H1 (cell line): ENCODE results near the gene SERGEF. TPM values are rescaled to one million over a fixed set of nuclear protein-coding genes. Genes with fewer than 3 reads are reported as not detected.

Experiments
- CTCF ChIA-PET: fragments of 300-600 bp; sonication (Branson Sonifier 250); formaldehyde crosslinking; loops from one replicate; lab custom pipeline; 2021; ENCODE audit not compliant: partially characterized antibody; lab: Charles Lee
- POLR2A ChIA-PET: fragments of 300-600 bp; sonication (Branson Sonifier 250); formaldehyde crosslinking; loops from one replicate; lab custom pipeline; 2021; ENCODE audit warnings: inconsistent platforms; ENCODE audit not compliant: partially characterized antibody; lab: Charles Lee
- DNase-seq, 2 experiments: peaks; one replicate each; pipeline versions ENCODE4 v3.0.0 to v3.0.0-alpha.2; 2010 to 2022; ENCODE audit warnings: low spot score in 2 of 2, low read depth in 1 of 2, mixed read lengths in 1 of 2
- FAIRE-seq: peaks from 2 replicates; lab custom pipeline; 2011; peaks lifted over from hg19 to GRCh38; lab: Jason Lieb, UNC
- H2AFZ ChIP-seq: 2 replicates; pipeline ENCODE4 v1.8.1; 2012; ENCODE audit warnings: low read length, inconsistent platforms
- H2AK5ac ChIP-seq: 2 replicates; pipeline ENCODE4 v1.6.1; 2013; ENCODE audit warnings: low read depth, low read length
- H2BK120ac ChIP-seq: replicated peaks from 2 replicates; pipeline ENCODE3; 2013; ENCODE audit warnings: low read depth, low read length, inconsistent platforms
- H2BK12ac ChIP-seq: 2 replicates; pipeline ENCODE4 v1.6.1; 2013; ENCODE audit warnings: low read depth, low read length
- H2BK15ac ChIP-seq: 2 replicates; pipeline ENCODE4 v1.6.1; 2013; ENCODE audit warnings: low read length
- H2BK20ac ChIP-seq: 2 replicates; pipeline ENCODE4 v1.6.1; 2013; ENCODE audit warnings: low read length
- H2BK5ac ChIP-seq: 2 replicates; pipeline ENCODE4 v1.6.1; 2013; ENCODE audit warnings: low read depth, low read length
- H3K14ac ChIP-seq: 2 replicates; pipeline ENCODE4 v1.6.1; 2013; ENCODE audit warnings: inconsistent platforms; ENCODE audit not compliant: insufficient read length
- H3K18ac ChIP-seq: 2 replicates; pipeline ENCODE4 v1.6.1; 2013; ENCODE audit warnings: low read length; ENCODE audit errors: extremely low read depth
- H3K23ac ChIP-seq: 2 replicates; pipeline ENCODE4 v1.6.1; 2013; ENCODE audit warnings: inconsistent platforms; ENCODE audit not compliant: insufficient read length
- H3K23me2 ChIP-seq: 2 replicates; pipeline ENCODE4 v1.6.1; 2013; ENCODE audit warnings: low read depth, low read length
- H3K27ac ChIP-seq: 2 replicates; pipeline ENCODE4 v1.6.1; 2011; ENCODE audit warnings: low read depth, low read length, inconsistent platforms
- H3K27me3 ChIP-seq, 4 experiments: replicated peaks in 1 of 4; 1 replicate in 1 of 4; 2 replicates in 3 of 4; pipeline versions ENCODE4 v1.6.1 to v1.8.1; 2011 to 2013; ENCODE audit warnings: low read length in 3 of 4, mild to moderate bottlenecking in 3 of 4, inconsistent platforms in 2 of 4, mixed read lengths in 2 of 4, moderate library complexity in 1 of 4; ENCODE audit not compliant: control insufficient read depth in 3 of 4, insufficient read depth in 3 of 4; ENCODE audit errors: extremely low read depth in 1 of 4
- H3K36me3 ChIP-seq, 4 experiments: 2 replicates each; pipeline versions ENCODE4 v1.6.1 to v1.8.1; 2011 to 2013; ENCODE audit warnings: mild to moderate bottlenecking in 4 of 4, low read length in 3 of 4, moderate library complexity in 2 of 4, control low read depth in 1 of 4, inconsistent platforms in 1 of 4; ENCODE audit not compliant: insufficient read depth in 4 of 4, control insufficient read depth in 2 of 4
- H3K4ac ChIP-seq: replicated peaks from 2 replicates; pipeline ENCODE3; 2013; ENCODE audit warnings: low read length, low read depth, mixed read lengths, inconsistent platforms; ENCODE audit not compliant: insufficient read length
- H3K4me1 ChIP-seq, 4 experiments: replicated peaks in 1 of 4; 1 replicate in 1 of 4; 2 replicates in 3 of 4; pipeline versions ENCODE4 v1.6.1 to v1.8.1; 2011 to 2013; ENCODE audit warnings: low read length in 3 of 4, inconsistent platforms in 2 of 4, mixed read lengths in 1 of 4; ENCODE audit not compliant: insufficient read depth in 4 of 4, control insufficient read depth in 3 of 4
- H3K4me2 ChIP-seq, 2 experiments: 2 replicates each; pipeline versions ENCODE4 v1.6.1 to v1.8.1; 2011 to 2013; ENCODE audit warnings: low read depth in 2 of 2, low read length in 2 of 2, control low read depth in 1 of 2, inconsistent platforms in 1 of 2, mild to moderate bottlenecking in 1 of 2; ENCODE audit not compliant: insufficient read depth in 1 of 2
- H3K4me3 ChIP-seq, 4 experiments: fragments of 200-600, 300-600 bp in 1 of 4; sonication (generic), shearing (Covaris generic), sonication (Bioruptor Twin) in 1 of 4; 2 replicates each; pipeline versions ENCODE4 v1.5.1 to v1.8.1; 2011 to 2016; ENCODE audit warnings: low read length in 4 of 4, low read depth in 3 of 4, control low read depth in 2 of 4, inconsistent platforms in 2 of 4, mild to moderate bottlenecking in 2 of 4, mixed read lengths in 1 of 4, moderate library complexity in 1 of 4; ENCODE audit not compliant: insufficient read depth in 2 of 4; ENCODE audit errors: extremely low read depth in 1 of 4
- H3K56ac ChIP-seq: replicated peaks from 2 replicates; pipeline ENCODE3; 2013; ENCODE audit warnings: low read depth, mild to moderate bottlenecking, mixed read lengths, low read length, inconsistent platforms; ENCODE audit not compliant: insufficient read length
- H3K79me1 ChIP-seq: 2 replicates; pipeline ENCODE4 v1.6.1; 2013; ENCODE audit warnings: low read depth, low read length, control low read depth
- H3K79me2 ChIP-seq, 2 experiments: 2 replicates each; pipeline versions ENCODE4 v1.6.1 to v1.8.1; 2012 to 2013; ENCODE audit warnings: low read length in 2 of 2, mild to moderate bottlenecking in 2 of 2, inconsistent platforms in 1 of 2; ENCODE audit not compliant: insufficient read depth in 2 of 2, control insufficient read depth in 1 of 2
- H3K9ac ChIP-seq, 4 experiments: replicated peaks in 1 of 4; 1 replicate in 1 of 4; 2 replicates in 3 of 4; pipeline versions ENCODE4 v1.6.1 to v1.8.1; 2011 to 2013; ENCODE audit warnings: low read depth in 3 of 4, low read length in 3 of 4, control low read depth in 2 of 4, mild to moderate bottlenecking in 2 of 4, moderate library complexity in 2 of 4, inconsistent platforms in 1 of 4; ENCODE audit errors: extremely low read depth in 1 of 4
- H3K9me3 ChIP-seq, 2 experiments: 2 replicates each; pipeline versions ENCODE4 v1.6.1 to v1.8.1; 2012 to 2013; ENCODE audit warnings: mild to moderate bottlenecking in 2 of 2, moderate library complexity in 2 of 2, control low read depth in 1 of 2, inconsistent platforms in 1 of 2, low read depth in 1 of 2, low read length in 1 of 2, mixed read lengths in 1 of 2; ENCODE audit not compliant: insufficient read depth in 2 of 2
- H4K20me1 ChIP-seq, 2 experiments: replicated peaks in 1 of 2; 2 replicates each; pipeline versions ENCODE3 to v1.8.1; 2011 to 2013; ENCODE audit warnings: inconsistent platforms in 2 of 2, low read length in 2 of 2, mild to moderate bottlenecking in 1 of 2; ENCODE audit not compliant: insufficient read depth in 2 of 2, control insufficient read depth in 1 of 2
- H4K5ac ChIP-seq: 2 replicates; pipeline ENCODE4 v1.6.1; 2013; ENCODE audit warnings: low read length, low read depth, mixed read lengths, inconsistent platforms; ENCODE audit not compliant: insufficient read length
- H4K8ac ChIP-seq: 2 replicates; pipeline ENCODE4 v1.8.0; 2013; ENCODE audit warnings: mild to moderate bottlenecking, moderate library complexity, low read length, inconsistent platforms; ENCODE audit not compliant: insufficient read depth; ENCODE audit errors: extremely low read depth
- H4K91ac ChIP-seq: replicated peaks from 2 replicates; pipeline ENCODE3; 2013; ENCODE audit warnings: low read length, mixed read lengths, inconsistent platforms; ENCODE audit not compliant: insufficient read length
- TCF12 ChIP-seq: IDR thresholded peaks from 2 replicates; pipeline ENCODE4 v1.6.1; 2011; ENCODE audit warnings: low read depth, mild to moderate bottlenecking, low read length
- WGBS, 2 experiments: shearing (Covaris generic) in 1 of 2; methylation state at CpG; one replicate each; pipeline versions ENCODE4 v1.1.6 to v1.1.7; 2013 to 2015; ENCODE audit warnings: low lambda C conversion rate in 2 of 2, mixed read lengths in 2 of 2, inconsistent platforms in 1 of 2, low coverage in 1 of 2, missing lambda C conversion rate in 1 of 2; ENCODE audit not compliant: insufficient replicate concordance in 2 of 2, insufficient coverage in 1 of 2, insufficient read length in 1 of 2; ENCODE audit errors: extremely low coverage in 1 of 2, missing lambda C conversion rate in 1 of 2; 5-methylcytosine and 5-hydroxymethylcytosine counted together
- polyA plus RNA-seq, 7 experiments: library from polyadenylated mRNA; depleted of rRNA in 3 of 7; stranded (reverse) in 5 of 7; unstranded in 2 of 7; fragments of >200 nt in 5 of 7; fragments of 200-250 nt in 2 of 7; gene quantifications; 1 replicate in 5 of 7; 2 replicates in 1 of 7; 4 replicates in 1 of 7; pipeline versions ENCODE4 v1.2.1 to v1.2.3, GENCODE V29; 2011 to 2013; ENCODE audit warnings: missing spikeins in 2 of 7, mixed read lengths in 2 of 7
- total RNA-seq: library from RNA; stranded (reverse); fragmentation: NEBNext Ultra II Directional; extraction: Animal tissue kit (Norgen Biotek cat#: 25700); gene quantifications from 2 replicates; pipeline ENCODE4 v1.2.1, GENCODE V29; 2021

SERGEF gene
- total and polyA plus RNA-seq, 2 of the 8 experiments (the other 6 are each of a cell fraction or from before 2014, with no cell fraction given): 16.6 to 28.8 TPM

DNA sequence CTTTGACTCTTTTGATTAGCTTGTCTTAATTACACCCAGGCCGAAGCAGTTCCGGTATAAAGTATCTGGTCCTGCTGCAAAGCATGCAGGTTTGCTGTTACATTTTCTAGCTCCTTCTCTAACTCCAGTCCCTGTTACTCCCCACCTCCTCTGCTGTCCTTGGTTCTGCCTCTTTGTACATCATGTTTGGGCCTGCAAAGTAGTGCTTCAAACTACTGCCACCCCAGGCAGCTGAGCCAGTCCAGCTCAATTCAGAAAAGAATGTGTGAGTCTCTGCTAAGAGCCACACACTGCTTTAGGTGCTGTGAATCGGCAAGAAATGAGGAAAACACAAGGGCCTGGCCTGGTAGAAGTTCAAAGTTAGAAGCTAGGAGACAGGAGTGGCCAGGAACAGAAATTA lies 136.0 kb downstream of the SERGEF start:
- H2AK5ac ChIP-seq: no peak overlapping the region
- ChIA-PET POLR2A (no interaction called here), CTCF (interaction anchor here (0.8 to 13.7 kb wide), 13 partner anchors 8 to 156 kb away, joined by 3 to 184 read pairs (median 4); no protein-coding TSS in a partner anchor)
- H3K27ac ChIP-seq: no peak overlapping the region
- no peak overlapping the region for H2BK20ac ChIP-seq
- H2BK15ac ChIP-seq: no peak overlapping the region
- no peak overlapping the region for H3K4ac ChIP-seq
- no peak overlapping the region for H4K8ac ChIP-seq
- H3K4me1 ChIP-seq: peaks cover 0 to 3% (median 3%) of the 10 kb centered on the region in 4 experiments; a peak in 1 of 7 replicates
- H3K79me1 ChIP-seq: 0 out of 2 replicates have a peak, but pooled peaks cover 3% of the 10 kb centered on the region
- H2BK5ac ChIP-seq: no peak overlapping the region
- no peak overlapping the region for H4K5ac ChIP-seq
- no peak overlapping the region for H3K4me3 ChIP-seq
- no peak overlapping the region for H3K9ac ChIP-seq
- no peaks in the 10 kb centered on the region for H3K79me2 ChIP-seq
- no peak overlapping the region for H3K18ac ChIP-seq
- H3K56ac ChIP-seq: no peak overlapping the region
- H3K23me2 ChIP-seq: no peaks in the 10 kb centered on the region
- H3K9me3 ChIP-seq: no peaks in the 10 kb centered on the region
- no peak overlapping the region for H4K91ac ChIP-seq
- DNase-seq (no peak), FAIRE-seq (peak; percentile 42)
- H4K20me1 ChIP-seq: peaks cover 0 to 1% of the 10 kb centered on the region in 2 experiments
- WGBS, 2 experiments: 85% methylated on average over 3 of the region's 3 CpGs; no CpG with 5 or more reads in 1 of the 2 experiments
- H3K23ac ChIP-seq: no peak overlapping the region
- H2BK120ac ChIP-seq: no peak overlapping the region
- no peaks in the 10 kb centered on the region for H3K27me3 ChIP-seq
- no peak overlapping the region for H2BK12ac ChIP-seq
- H2AFZ ChIP-seq: no peak overlapping the region
- no peak overlapping the region for H3K4me2 ChIP-seq
- H3K36me3 ChIP-seq: no peaks in the 10 kb centered on the region
- no peak overlapping the region for H3K14ac ChIP-seq
- TF ChIP-seq TCF12: no peak
